Measurements from ENCODE around the gene DIMT1. TPM values are rescaled to one million over a fixed set of nuclear protein-coding genes. Genes with fewer than 3 reads are reported as not detected.

Gene DIMT1
- total RNA-seq, 1 donor from 2014 or later: 16.4 TPM

- DNase-seq (ENCODE audit: missing footprints) (no peak), ATAC-seq (no peak)
- intact Hi-C loops (cut with DNase I): no loop called here
Observed at GRCh38 chr5:62374090-62374489, 29.6 kb downstream of the DIMT1 start.

- DNase-seq (ENCODE audit: missing footprints) (no peak), ATAC-seq (no peak)
- intact Hi-C loops (cut with DNase I): no loop called here
Observed at GRCh38 chr5:62373382-62373781, 30.3 kb downstream of the DIMT1 start.

GRCh38 chr5:62372600-62372999 lies 31.1 kb downstream of the DIMT1 start:
- DNase-seq (ENCODE audit: missing footprints): no peak
- intact Hi-C loops (cut with DNase I): no loop called here
- no peak for ATAC-seq

GRCh38 chr5:62371409-62371808 lies 32.3 kb downstream of the DIMT1 start:
- ATAC-seq: no peak
- intact Hi-C loops (cut with DNase I): no loop called here
- no peak for DNase-seq (ENCODE audit: missing footprints)

- intact Hi-C loops (cut with DNase I): no loop called here
- ATAC-seq: no peak
- DNase-seq (ENCODE audit: missing footprints): no peak
Observed at GRCh38 chr5:62369039-62369438, 34.7 kb downstream of the DIMT1 start.

- intact Hi-C loops (cut with DNase I): no loop called here
- DNase-seq (ENCODE audit: missing footprints): no peak
- no peak for ATAC-seq
Observed at GRCh38 chr5:62362701-62363100, 41.0 kb downstream of the DIMT1 start.

- no peak for DNase-seq (ENCODE audit: missing footprints)
- ATAC-seq: no peak
- intact Hi-C loops (cut with DNase I): loop anchor here (5.0 to 10.0 kb wide), 2 partner anchors 49 to 132 kb away; partner anchors contain the start of gene KIF2A
Observed at GRCh38 chr5:62354028-62354874, 49.5 kb downstream of the DIMT1 start.

- intact Hi-C loops (cut with DNase I): no loop called here
- no peak for DNase-seq (ENCODE audit: missing footprints)
- no peak for ATAC-seq
Observed at GRCh38 chr5:62348723-62349481, 54.8 kb downstream of the DIMT1 start.

- intact Hi-C loops (cut with DNase I): no loop called here
- ATAC-seq (no peak), DNase-seq (ENCODE audit: missing footprints) (no peak)
Observed at GRCh38 chr5:62347928-62348327, 55.8 kb downstream of the DIMT1 start.

GRCh38 chr5:62346748-62347147 lies 57.0 kb downstream of the DIMT1 start:
- ATAC-seq: no peak
- intact Hi-C loops (cut with DNase I): no loop called here

GRCh38 chr5:62343428-62343827 lies 60.3 kb downstream of the DIMT1 start:
- DNase-seq (ENCODE audit: missing footprints) (no peak), ATAC-seq (no peak)
- intact Hi-C loops (cut with DNase I): no loop called here

More at GRCh38 chr5:62346748-62347147, 57.0 kb downstream of the DIMT1 start:
- no peak for DNase-seq (ENCODE audit: missing footprints)

- intact Hi-C loops (cut with DNase I): no loop called here
- ATAC-seq (no peak), DNase-seq (ENCODE audit: missing footprints) (no peak)
Observed at GRCh38 chr5:62342476-62342837, 61.2 kb downstream of the DIMT1 start.

- DNase-seq (ENCODE audit: missing footprints): no peak
- ATAC-seq: no peak
- intact Hi-C loops (cut with DNase I): no loop called here
Observed at GRCh38 chr5:62341783-62342475, 61.8 kb downstream of the DIMT1 start.

- DNase-seq (ENCODE audit: missing footprints) (no peak), ATAC-seq (no peak)
- intact Hi-C loops (cut with DNase I): no loop called here
Observed at GRCh38 chr5:62340979-62341378, 62.7 kb downstream of the DIMT1 start.

- DNase-seq (ENCODE audit: missing footprints) (no peak), ATAC-seq (no peak)
- intact Hi-C loops (cut with DNase I): no loop called here
Observed at GRCh38 chr5:62340392-62340791, 63.3 kb downstream of the DIMT1 start.

Other genes starting within 250 kb of the DIMT1 start
- 9.8 TPM for gene KIF2A, start 97.7 kb downstream of the DIMT1 start, total RNA-seq
- 34.5 TPM for gene IPO11, start 8.9 kb upstream of the DIMT1 start, total RNA-seq
- gene LRRC70, start 174.9 kb upstream of the DIMT1 start, total RNA-seq: 1.0 TPM